Renal cortical epithelial cell (primary cell): ENCODE results near the gene DENND5B. TPM values are rescaled to one million over a fixed set of nuclear protein-coding genes. Genes with fewer than 3 reads are reported as not detected.
"Not testable (repeated sequence)": the region's sequence is repeated elsewhere in the genome, so short reads cannot be mapped to it uniquely, and the experiment has no call there.

Experiments
- DNase-seq: peaks from one replicate; pipeline ENCODE4 v3.0.0-alpha.2; 2011; ENCODE audit warnings: low read depth
- total RNA-seq: library from RNA; depleted of rRNA; stranded (reverse); fragments of >200 nt; gene quantifications from 2 replicates; pipeline ENCODE4 v1.2.3, GENCODE V29; 2014

DENND5B gene
- total RNA-seq, 1 donor from 2014 or later: 23.9 TPM

- peak; percentile 39 for DNase-seq
These were observed 84.2 kb downstream of the DENND5B start for GRCh38 chr12:31506515-31507306.

GRCh38 chr12:31504625-31505222, 86.2 kb downstream of the DENND5B start:
- no peak for DNase-seq

- not testable (repeated sequence) for DNase-seq
These were observed 89.9 kb downstream of the DENND5B start for GRCh38 chr12:31501014-31501413.

GRCh38 chr12:31499567-31499966, 91.4 kb downstream of the DENND5B start:
- no peak for DNase-seq

- no peak for DNase-seq
These were observed 92.5 kb downstream of the DENND5B start for GRCh38 chr12:31498424-31498823.

- DNase-seq: peak; percentile 41
These were observed 94.7 kb downstream of the DENND5B start for GRCh38 chr12:31496257-31496656.

- DNase-seq: no peak
These were observed 96.5 kb downstream of the DENND5B start for GRCh38 chr12:31494455-31494854.

GRCh38 chr12:31492599-31493196, 98.2 kb downstream of the DENND5B start:
- DNase-seq: no peak

- peak; percentile 99 for DNase-seq
These were observed 98.9 kb downstream of the DENND5B start for GRCh38 chr12:31491841-31492598.

GRCh38 chr12:31491241-31491794, 99.6 kb downstream of the DENND5B start:
- no peak for DNase-seq

- DNase-seq: no peak
These were observed 102.1 kb downstream of the DENND5B start for GRCh38 chr12:31488737-31489338.

GRCh38 chr12:31485571-31485970, 105.4 kb downstream of the DENND5B start:
- DNase-seq: no peak

- DNase-seq: no peak
These were observed 108.1 kb downstream of the DENND5B start for GRCh38 chr12:31482816-31483215.

- no peak for DNase-seq
These were observed 109.5 kb downstream of the DENND5B start for GRCh38 chr12:31481415-31481814.

GRCh38 chr12:31479516-31480210, 111.3 kb downstream of the DENND5B start:
- DNase-seq: no peak

- DNase-seq: no peak
These were observed 112.0 kb downstream of the DENND5B start for GRCh38 chr12:31478898-31479297.

- no peak for DNase-seq
These were observed 112.5 kb downstream of the DENND5B start for GRCh38 chr12:31478425-31478824.

- no peak for DNase-seq
These were observed 113.2 kb downstream of the DENND5B start for GRCh38 chr12:31477687-31478086.

GRCh38 chr12:31476437-31476836, 114.5 kb downstream of the DENND5B start:
- DNase-seq: peak; percentile 35

GRCh38 chr12:31475610-31476009, 115.3 kb downstream of the DENND5B start:
- DNase-seq: not testable (repeated sequence)

- DNase-seq: no peak
These were observed 116.2 kb downstream of the DENND5B start for GRCh38 chr12:31474751-31475150.
